ENCODE data around the gene TLL1. TPM values are rescaled to one million over a fixed set of nuclear protein-coding genes. Genes with fewer than 3 reads are reported as not detected.

TLL1 gene
- total RNA-seq, 4 donors from 2014 or later, result 0.57 to 4.8 (median 1.2) TPM

DNA sequence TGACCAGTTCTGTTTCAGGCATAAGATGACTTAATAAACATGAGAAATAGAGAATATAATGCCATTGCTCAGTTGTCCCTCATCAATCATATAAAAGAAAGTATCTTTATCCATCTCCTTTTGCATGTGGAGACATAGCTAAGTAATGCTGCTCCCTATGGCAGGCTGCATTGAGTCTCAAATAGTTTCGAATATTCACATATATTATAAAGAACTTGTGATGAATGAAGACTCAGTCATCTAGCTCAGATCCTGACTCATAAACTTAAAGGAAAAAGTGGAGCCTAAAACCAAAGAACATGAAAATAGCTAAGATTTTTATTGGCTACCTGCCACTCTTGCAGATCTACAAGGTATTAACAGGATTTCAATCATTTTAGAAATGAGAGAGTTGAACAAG is 11.7 kb upstream of the TLL1 start:
- Histone ChIP-seq H3K27me3 (no peaks in the 10 kb centered on the region), H3K4me3 (no peak overlapping the region), H3K27ac (no peak overlapping the region), H3K9me3 (no peaks in the 10 kb centered on the region), H3K36me3 (no peaks in the 10 kb centered on the region), H3K4me1 (no peaks in the 10 kb centered on the region)
- TF ChIP-seq, protein P1, sequence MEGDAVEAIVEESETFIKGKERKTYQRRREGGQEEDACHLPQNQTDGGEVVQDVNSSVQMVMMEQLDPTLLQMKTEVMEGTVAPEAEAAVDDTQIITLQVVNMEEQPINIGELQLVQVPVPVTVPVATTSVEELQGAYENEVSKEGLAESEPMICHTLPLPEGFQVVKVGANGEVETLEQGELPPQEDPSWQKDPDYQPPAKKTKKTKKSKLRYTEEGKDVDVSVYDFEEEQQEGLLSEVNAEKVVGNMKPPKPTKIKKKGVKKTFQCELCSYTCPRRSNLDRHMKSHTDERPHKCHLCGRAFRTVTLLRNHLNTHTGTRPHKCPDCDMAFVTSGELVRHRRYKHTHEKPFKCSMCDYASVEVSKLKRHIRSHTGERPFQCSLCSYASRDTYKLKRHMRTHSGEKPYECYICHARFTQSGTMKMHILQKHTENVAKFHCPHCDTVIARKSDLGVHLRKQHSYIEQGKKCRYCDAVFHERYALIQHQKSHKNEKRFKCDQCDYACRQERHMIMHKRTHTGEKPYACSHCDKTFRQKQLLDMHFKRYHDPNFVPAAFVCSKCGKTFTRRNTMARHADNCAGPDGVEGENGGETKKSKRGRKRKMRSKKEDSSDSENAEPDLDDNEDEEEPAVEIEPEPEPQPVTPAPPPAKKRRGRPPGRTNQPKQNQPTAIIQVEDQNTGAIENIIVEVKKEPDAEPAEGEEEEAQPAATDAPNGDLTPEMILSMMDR (IDR thresholded peaks at IDR 0.05), result no peak
- TF ChIP-seq POLR2A (IDR thresholded peaks at IDR 0.05), result no peak
- 38 to 40% methylated on average over 1 of the region's 1 CpG for WGBS, 2 donors
- intact Hi-C loops (cut with DNase I), result no loop called here
- DNase-seq, result no peak

DNA sequence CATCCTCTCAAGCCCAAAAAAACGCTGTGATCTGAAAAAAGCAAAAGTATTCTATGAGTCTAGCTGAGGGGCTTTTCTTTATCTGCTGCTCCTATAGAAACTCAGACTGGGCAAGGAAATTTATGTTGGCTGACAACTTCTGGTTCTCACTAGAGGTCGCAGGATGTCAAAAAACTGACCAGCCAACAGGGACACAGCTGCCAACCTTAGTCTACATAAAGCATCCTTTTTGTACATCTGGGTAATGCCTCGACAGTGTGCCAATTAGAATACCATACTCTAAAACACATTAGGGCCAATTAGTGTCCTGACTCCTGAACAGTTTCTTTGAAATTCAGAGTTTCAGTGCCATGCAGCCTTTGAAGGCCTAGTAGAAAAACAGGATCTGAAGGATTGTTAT is 8.8 kb upstream of the TLL1 start:
- H3K4me1 ChIP-seq, result no peaks in the 10 kb centered on the region
- TF ChIP-seq, protein P1 (IDR thresholded peaks at IDR 0.05), result no peak
- no peak for TF ChIP-seq POLR2A (IDR thresholded peaks at IDR 0.05)
- DNase-seq, result no peak
- no peak overlapping the region for H3K4me3 ChIP-seq
- no peaks in the 10 kb centered on the region for H3K36me3 ChIP-seq
- intact Hi-C loops (cut with DNase I), result no loop called here
- H3K9me3 ChIP-seq, result no peaks in the 10 kb centered on the region
- H3K27ac ChIP-seq, result no peak overlapping the region
- 55 to 63% methylated on average over 3 of the region's 3 CpGs for WGBS, 2 donors
- H3K27me3 ChIP-seq, result no peaks in the 10 kb centered on the region

DNA sequence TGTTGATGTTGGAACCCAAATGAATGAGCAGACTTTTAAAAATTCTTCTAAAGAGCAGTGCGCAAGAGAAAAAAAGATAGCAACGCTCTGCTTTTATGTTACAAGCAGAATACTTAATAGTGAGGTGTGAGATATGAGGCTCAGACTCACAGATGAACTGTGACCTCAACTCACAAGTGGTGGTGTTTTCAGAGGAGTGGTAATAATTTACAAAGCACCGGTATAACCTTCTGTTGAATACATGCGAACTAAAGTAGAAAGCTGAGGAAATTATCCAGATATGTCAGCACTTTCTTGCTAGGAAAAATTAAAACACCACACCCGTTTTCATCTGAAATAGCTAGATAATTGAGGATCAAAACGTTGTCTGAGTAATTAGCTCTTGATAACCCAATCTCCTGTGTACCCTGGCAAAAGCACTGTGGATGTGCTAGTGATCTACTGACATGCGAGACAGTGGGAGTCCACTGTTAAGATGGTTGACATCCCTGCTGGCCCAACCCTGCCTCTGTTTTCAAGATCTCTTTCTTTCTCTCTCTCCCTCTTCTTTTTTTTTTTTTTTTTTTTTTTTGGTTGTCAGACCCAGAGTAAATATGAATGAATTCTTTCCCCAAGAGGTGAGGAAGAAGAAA is 6.9 kb upstream of the TLL1 start:
- WGBS, 2 donors, result 71% methylated on average over 7 of the region's 7 CpGs
- Histone ChIP-seq H3K27ac (no peak overlapping the region), H3K9me3 (no peaks in the 10 kb centered on the region), H3K27me3 (peaks cover 0 to 4% (median 0%) of the 10 kb centered on the region in 4 donors), H3K36me3 (no peaks in the 10 kb centered on the region), H3K4me1 (no peaks in the 10 kb centered on the region), H3K4me3 (no peak overlapping the region)
- no peak for DNase-seq
- intact Hi-C loops (cut with DNase I), result no loop called here
- TF ChIP-seq, protein P1 (IDR thresholded peaks at IDR 0.05), result no peak
- TF ChIP-seq POLR2A (IDR thresholded peaks at IDR 0.05), result no peak

DNA sequence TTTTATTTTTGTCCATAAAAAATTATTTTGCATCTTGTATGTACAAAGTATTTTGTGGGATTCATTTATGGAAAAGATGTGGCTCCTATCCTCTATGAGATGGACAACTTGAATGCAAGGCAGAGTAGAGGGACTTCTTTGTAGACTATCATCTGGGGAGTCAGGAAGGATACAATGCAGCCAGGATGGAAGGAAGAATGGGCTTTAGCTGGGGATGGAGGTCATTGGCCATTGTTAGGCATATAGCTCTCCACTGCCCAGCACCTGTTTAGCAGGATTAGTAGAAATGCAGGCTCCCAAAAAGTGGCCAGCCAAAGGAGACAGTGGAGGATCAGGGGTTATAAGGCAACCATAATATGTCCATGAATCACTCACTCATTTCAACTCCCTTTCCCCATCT is 5.1 kb upstream of the TLL1 start:
- no peak for DNase-seq
- Histone ChIP-seq H3K9me3 (no peaks in the 10 kb centered on the region), H3K36me3 (no peaks in the 10 kb centered on the region), H3K27me3 (peaks cover 0 to 22% (median 0%) of the 10 kb centered on the region in 4 donors), H3K4me3 (no peak overlapping the region), H3K27ac (no peak overlapping the region), H3K4me1 (peaks cover 0 to 10% (median 8%) of the 10 kb centered on the region in 3 donors)
- intact Hi-C loops (cut with DNase I), result no loop called here
- TF ChIP-seq, protein P1 (IDR thresholded peaks at IDR 0.05), result no peak
- no peak for TF ChIP-seq POLR2A (IDR thresholded peaks at IDR 0.05)

DNA sequence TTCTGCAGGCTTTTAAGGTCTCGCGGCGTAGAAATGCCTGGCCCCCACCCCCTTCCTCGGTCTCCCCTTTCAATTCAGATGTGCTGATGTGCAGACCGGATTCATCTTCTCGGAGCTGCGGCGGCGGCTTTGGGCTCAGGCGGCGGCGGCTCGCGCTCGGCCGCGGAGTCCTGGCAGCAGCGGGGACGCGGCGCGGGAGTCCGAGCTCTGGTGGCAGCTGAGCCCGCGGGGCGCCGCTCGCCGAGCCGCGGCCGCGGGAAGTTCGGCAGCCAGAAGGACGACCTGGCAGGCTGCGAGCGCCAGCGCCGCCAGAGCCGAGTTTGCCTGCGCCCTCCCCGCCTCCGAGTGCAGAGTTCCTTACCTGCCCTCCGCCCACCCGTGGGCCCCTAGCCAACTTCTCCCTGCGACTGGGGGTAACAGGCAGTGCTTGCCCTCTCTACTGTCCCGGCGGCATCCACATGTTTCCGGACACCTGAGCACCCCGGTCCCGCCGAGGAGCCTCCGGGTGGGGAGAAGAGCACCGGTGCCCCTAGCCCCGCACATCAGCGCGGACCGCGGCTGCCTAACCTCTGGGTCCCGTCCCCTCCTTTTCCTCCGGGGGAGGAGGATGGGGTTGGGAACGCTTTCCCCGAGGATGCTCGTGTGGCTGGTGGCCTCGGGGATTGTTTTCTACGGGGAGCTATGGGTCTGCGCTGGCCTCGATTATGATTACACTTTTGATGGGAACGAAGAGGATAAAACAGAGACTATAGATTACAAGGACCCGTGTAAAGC is 448 bp downstream of the TLL1 start:
- intact Hi-C loops (cut with DNase I), result no loop called here
- TF ChIP-seq, protein P1 (IDR thresholded peaks at IDR 0.05), result no peak
- TF ChIP-seq POLR2A (IDR thresholded peaks at IDR 0.05), result no peak
- DNase-seq, result no peak

More for the DNA sequence above, 448 bp downstream of the TLL1 start:
- Histone ChIP-seq H3K36me3 (no peaks in the 10 kb centered on the region), H3K4me1 (peaks cover 4 to 34% (median 24%) of the 10 kb centered on the region in 3 donors), H3K4me3 (peak overlapping the region; percentile 39 to 76 (median 52)), H3K27me3 (peaks cover 0 to 60% (median 3%) of the 10 kb centered on the region in 4 donors), H3K27ac (peak overlapping the region; percentile 18 to 79 (median 61)), H3K9me3 (no peaks in the 10 kb centered on the region)
- 0 to 6% methylated on average over 4 to 5 of the region's 70 CpGs for WGBS, 2 donors

All from esophagus squamous epithelium (tissue), 5 donors.